ENCODE measurements around the gene GALNT1.

Gene GALNT1

DNA sequence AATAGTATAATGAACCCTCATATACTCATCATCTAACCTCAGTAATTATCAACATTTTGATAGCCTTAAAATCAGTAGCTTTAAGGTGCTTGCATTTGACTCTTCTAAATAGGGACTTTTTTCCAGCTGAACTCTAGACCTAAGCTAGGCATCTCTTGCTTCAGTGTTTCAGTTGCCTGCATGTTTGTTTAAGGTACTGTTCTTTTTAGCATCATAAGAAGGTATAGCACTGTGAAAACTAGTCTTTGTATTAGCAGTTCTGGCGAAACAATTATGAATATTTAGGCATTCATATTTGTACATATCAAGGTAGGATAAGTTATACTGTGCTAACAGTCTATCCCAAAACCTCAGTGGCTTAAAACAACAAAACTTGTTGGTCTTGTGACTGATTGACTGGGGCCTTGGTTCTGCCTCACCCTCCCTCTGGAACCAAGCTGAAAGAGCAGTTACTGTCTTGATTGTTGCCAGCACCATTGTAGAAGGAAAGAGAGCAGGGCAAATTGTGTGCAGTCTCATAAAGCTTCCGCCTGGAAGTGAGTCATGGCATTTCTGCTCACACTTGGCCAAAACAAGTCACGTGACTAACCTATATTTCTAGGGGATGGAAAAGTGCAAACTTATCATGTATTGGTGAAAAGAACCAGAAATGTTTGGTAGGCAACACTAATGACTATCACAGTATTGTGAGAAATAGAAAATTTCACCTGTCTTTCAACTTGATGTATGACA, 24.3 kb downstream of the GALNT1 start:
- no peak for TF ChIP-seq CTCF (IDR thresholded peaks at IDR 0.05; ENCODE audit: low read depth, low read length, missing control alignments)
- no peak for DNase-seq (ENCODE audit: extremely low read depth, low read depth)
- H3K4me3 ChIP-seq (replicated peaks; ENCODE audit: low read depth, low read length): no peak overlapping the region

DNA sequence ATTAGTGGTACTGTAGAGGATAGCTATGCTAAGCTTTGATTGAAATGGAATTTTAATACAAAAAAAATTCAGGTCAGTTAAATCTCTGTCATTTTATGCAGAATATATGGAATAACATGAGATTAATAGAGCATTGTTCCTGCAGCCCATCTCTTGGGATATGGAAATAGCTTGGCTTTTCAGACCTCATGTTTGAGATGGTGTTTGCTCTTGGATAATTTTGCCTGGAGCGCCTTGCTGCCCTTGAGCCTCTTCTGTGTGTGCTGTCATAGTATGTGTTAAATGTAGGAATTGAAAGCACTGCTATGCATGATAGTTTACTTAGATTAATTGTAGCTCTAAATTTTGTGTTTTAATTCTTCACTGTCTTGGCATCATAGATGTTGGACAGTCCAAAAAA, 27.7 kb downstream of the GALNT1 start:
- no peak overlapping the region for H3K4me3 ChIP-seq (replicated peaks; ENCODE audit: low read depth, low read length)
- no peak for DNase-seq (ENCODE audit: extremely low read depth, low read depth)
- no peak for TF ChIP-seq CTCF (IDR thresholded peaks at IDR 0.05; ENCODE audit: low read depth, low read length, missing control alignments)

DNA sequence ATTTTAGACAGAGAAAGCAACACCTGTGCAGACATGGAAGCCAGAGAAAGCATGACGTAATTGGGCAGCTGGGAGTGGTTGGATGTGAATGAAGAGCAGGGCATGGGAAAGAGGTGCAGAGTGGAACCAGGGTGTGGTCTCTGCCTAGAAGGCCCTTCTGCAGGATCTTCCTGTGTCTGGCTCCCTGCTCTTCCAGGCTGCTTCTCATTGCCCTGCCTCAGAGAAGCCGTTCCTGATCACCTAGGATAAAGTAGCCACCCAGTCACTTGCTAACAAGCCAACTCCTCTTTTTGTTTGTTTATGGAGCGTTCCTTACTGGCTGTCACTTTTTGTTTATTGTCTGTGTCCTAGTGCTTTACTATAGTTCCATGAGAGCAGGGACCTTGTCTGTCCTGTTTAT, 28.5 kb downstream of the GALNT1 start:
- no peak for DNase-seq (ENCODE audit: extremely low read depth, low read depth)
- no peak overlapping the region for H3K4me3 ChIP-seq (replicated peaks; ENCODE audit: low read depth, low read length)
- no peak for TF ChIP-seq CTCF (IDR thresholded peaks at IDR 0.05; ENCODE audit: low read depth, low read length, missing control alignments)

GRCh38 chr18:35610724-35611123, 29.2 kb downstream of the GALNT1 start:
- TF ChIP-seq CTCF (IDR thresholded peaks at IDR 0.05; ENCODE audit: low read depth, low read length, missing control alignments): no peak
- no peak overlapping the region for H3K4me3 ChIP-seq (replicated peaks; ENCODE audit: low read depth, low read length)
- DNase-seq (ENCODE audit: extremely low read depth, low read depth): no peak

- DNase-seq (ENCODE audit: extremely low read depth, low read depth): no peak
- no peak overlapping the region for H3K4me3 ChIP-seq (replicated peaks; ENCODE audit: low read depth, low read length)
- no peak for TF ChIP-seq CTCF (IDR thresholded peaks at IDR 0.05; ENCODE audit: low read depth, low read length, missing control alignments)
These were observed 30.0 kb downstream of the GALNT1 start for GRCh38 chr18:35611518-35611917.

DNA sequence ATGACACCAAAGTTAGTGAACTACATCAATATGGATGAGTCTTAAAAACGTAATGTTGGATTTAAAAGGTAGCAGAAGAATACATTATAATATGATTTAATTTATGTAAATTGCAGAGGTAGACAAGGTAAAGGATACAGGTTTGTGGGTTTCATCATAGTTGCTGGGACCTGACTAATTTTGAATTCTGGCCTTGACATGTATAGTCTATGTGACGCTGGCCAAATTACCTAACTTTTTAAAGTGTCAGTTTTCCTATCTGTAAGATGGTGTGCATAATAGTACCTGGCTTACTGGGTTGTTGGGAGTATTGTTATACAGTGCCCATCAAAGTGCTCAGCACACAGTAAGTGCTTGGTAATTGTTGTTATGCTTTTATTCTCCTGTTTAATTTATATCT, 34.5 kb downstream of the GALNT1 start:
- no peak for DNase-seq (ENCODE audit: extremely low read depth, low read depth)
- H3K4me3 ChIP-seq (replicated peaks; ENCODE audit: low read depth, low read length): no peak overlapping the region
- no peak for TF ChIP-seq CTCF (IDR thresholded peaks at IDR 0.05; ENCODE audit: low read depth, low read length, missing control alignments)

Measured in HFF-Myc (cell line).